ENCODE data around the gene DNAH2. TPM values are rescaled to one million over a fixed set of nuclear protein-coding genes. Genes with fewer than 3 reads are reported as not detected.

The DNAH2 gene
- total and polyA plus RNA-seq, 2 donors (not counting 3 experiments of a cell fraction or from before 2014, with no cell fraction given): 0.10 to 0.11 TPM

GRCh38 chr17:7857713-7858521, 140.4 kb downstream of the DNAH2 start, which contains the start of gene CYB5D1:
CYB5D1 (plus strand) TSS chr17:7858003; CDS start chr17:7858135, 132 bp downstream.
- no peaks in the 10 kb centered on the region for H3K27me3 ChIP-seq (ENCODE audit: control insufficient read depth in 2 of 2, insufficient read depth in 2 of 2, low read length in 2 of 2)
- DNase-seq (ENCODE audit: low read depth, low spot score) (peak; percentile 97), FAIRE-seq (no peak)
- peak within 1 kb of the TSS; percentile 96 for H3K27ac ChIP-seq (ENCODE audit: insufficient read depth, low read depth, low read length)
- BruUV-seq (replicated peaks): TSS peak; percentile 9
- H4K20me1 ChIP-seq (replicated peaks; ENCODE audit: control insufficient read depth, extremely low read depth, insufficient read depth, low read length): peaks cover 2% of the 10 kb centered on the region
- CTCF ChIA-PET: interaction anchor here (0.7 to 3.1 kb wide), 12 partner anchors 7 to 170 kb away, joined by 3 to 28 read pairs (median 4); partner anchors contain the start of genes CNTROB, KDM6B and WRAP53
- POLR2A ChIA-PET: interaction anchor here (0.8 to 1.4 kb wide), 3 partner anchors 13 to 132 kb away, joined by 3 to 12 read pairs (median 8); no protein-coding TSS in a partner anchor
- peak within 1 kb of the TSS; percentile 92 for H3K4me2 ChIP-seq (ENCODE audit: insufficient read depth, low read length)
- peaks cover 0 to 3% of the 10 kb centered on the region in 2 experiments for H3K36me3 ChIP-seq (ENCODE audit: control insufficient read depth in 2 of 2, extremely low read depth in 1 of 2, insufficient read depth in 2 of 2, low read length in 2 of 2)
- no peaks in the 10 kb centered on the region for H3K9me1 ChIP-seq (replicated peaks; ENCODE audit: control insufficient read depth, extremely low read depth, insufficient read depth, low read length)
- peak within 1 kb of the TSS; percentile 96 for H3K9ac ChIP-seq (replicated peaks; ENCODE audit: extremely low read depth, insufficient read depth, low read length)
- dilution Hi-C loops (cut with MboI; ENCODE audit: extremely low pct_ligation_motif_present, low sequenced_read_pairs): no loop called here
- H3K9me3 ChIP-seq (replicated peaks; ENCODE audit: control insufficient read depth, insufficient read depth, low read length): no peaks in the 10 kb centered on the region
- H3K4me3 ChIP-seq (replicated peaks in 1 of 3; ENCODE audit: insufficient read depth in 1 of 3, low read depth in 1 of 3, low read length in 3 of 3): peak within 1 kb of the TSS; percentile 53 to 78 (median 54)
- intact Hi-C loops (cut with micrococcal nuclease): loop anchor here (1.0 to 10.0 kb wide), 7 partner anchors 14 to 833 kb away; partner anchors contain the start of genes BCL6B, CNTROB, PHF23 and WRAP53
- peak within 1 kb of the TSS; percentile 60 for H2AFZ ChIP-seq (ENCODE audit: low read depth, low read length)
- H3K4me1 ChIP-seq (ENCODE audit: control insufficient read depth, extremely low read depth, insufficient read depth, low read length): peaks cover 35% of the 10 kb centered on the region
- TF ChIP-seq GATA2 (IDR thresholded peaks at IDR 0.05; ENCODE audit: insufficient read depth, insufficient read length, low read depth, low read length) (peak; percentile 100), EZH2 (IDR thresholded peaks at IDR 0.05; ENCODE audit: borderline replicate concordance, low read depth, low read length, severe bottlenecking) (no peak), POLR2A (IDR thresholded peaks at IDR 0.05; ENCODE audit: low read depth, low read length) (no peak), MYC (IDR thresholded peaks at IDR 0.05; ENCODE audit: low read depth, low read length) (peak; percentile 85)
- TF ChIP-seq, protein P1, sequence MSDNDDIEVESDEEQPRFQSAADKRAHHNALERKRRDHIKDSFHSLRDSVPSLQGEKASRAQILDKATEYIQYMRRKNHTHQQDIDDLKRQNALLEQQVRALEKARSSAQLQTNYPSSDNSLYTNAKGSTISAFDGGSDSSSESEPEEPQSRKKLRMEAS (IDR thresholded peaks at IDR 0.05; ENCODE audit: insufficient read depth, insufficient read length): peak; percentile 91
- H3K79me2 ChIP-seq (ENCODE audit: control insufficient read depth, insufficient read depth, low read length): peaks cover 2% of the 10 kb centered on the region

GRCh38 chr17:7858522-7858810, 140.9 kb downstream of the DNAH2 start:
- H4K20me1 ChIP-seq (replicated peaks; ENCODE audit: control insufficient read depth, extremely low read depth, insufficient read depth, low read length): peaks cover 2% of the 10 kb centered on the region
- intact Hi-C loops (cut with micrococcal nuclease) (loop anchor here (5.0 to 10.0 kb wide), 2 partner anchors 621 to 834 kb away; partner anchors contain the start of genes BCL6B and PHF23), dilution Hi-C loops (cut with MboI; ENCODE audit: extremely low pct_ligation_motif_present, low sequenced_read_pairs) (no loop called here)
- no peaks in the 10 kb centered on the region for H3K9me1 ChIP-seq (replicated peaks; ENCODE audit: control insufficient read depth, extremely low read depth, insufficient read depth, low read length)
- H3K9me3 ChIP-seq (replicated peaks; ENCODE audit: control insufficient read depth, insufficient read depth, low read length): no peaks in the 10 kb centered on the region
- ChIA-PET POLR2A (no interaction called here), CTCF (interaction anchor here (0.6 to 2.0 kb wide), 5 partner anchors 24 to 132 kb away, joined by 3 to 11 read pairs (median 3); partner anchors contain the start of gene KDM6B)
- peak overlapping the region; percentile 92 for H3K4me2 ChIP-seq (ENCODE audit: insufficient read depth, low read length)
- H3K79me2 ChIP-seq (ENCODE audit: control insufficient read depth, insufficient read depth, low read length): peaks cover 2% of the 10 kb centered on the region
- peaks cover 35% of the 10 kb centered on the region for H3K4me1 ChIP-seq (ENCODE audit: control insufficient read depth, extremely low read depth, insufficient read depth, low read length)
- peak overlapping the region; percentile 60 for H2AFZ ChIP-seq (ENCODE audit: low read depth, low read length)
- DNase-seq (ENCODE audit: low read depth, low spot score) (no peak), FAIRE-seq (no peak)
- H3K9ac ChIP-seq (replicated peaks; ENCODE audit: extremely low read depth, insufficient read depth, low read length): peak overlapping the region; percentile 96
- H3K27ac ChIP-seq (ENCODE audit: insufficient read depth, low read depth, low read length): peak overlapping the region; percentile 96
- H3K27me3 ChIP-seq (ENCODE audit: control insufficient read depth in 2 of 2, insufficient read depth in 2 of 2, low read length in 2 of 2): no peaks in the 10 kb centered on the region
- BruUV-seq (replicated peaks): no TSS peak
- TF ChIP-seq, protein P2, sequence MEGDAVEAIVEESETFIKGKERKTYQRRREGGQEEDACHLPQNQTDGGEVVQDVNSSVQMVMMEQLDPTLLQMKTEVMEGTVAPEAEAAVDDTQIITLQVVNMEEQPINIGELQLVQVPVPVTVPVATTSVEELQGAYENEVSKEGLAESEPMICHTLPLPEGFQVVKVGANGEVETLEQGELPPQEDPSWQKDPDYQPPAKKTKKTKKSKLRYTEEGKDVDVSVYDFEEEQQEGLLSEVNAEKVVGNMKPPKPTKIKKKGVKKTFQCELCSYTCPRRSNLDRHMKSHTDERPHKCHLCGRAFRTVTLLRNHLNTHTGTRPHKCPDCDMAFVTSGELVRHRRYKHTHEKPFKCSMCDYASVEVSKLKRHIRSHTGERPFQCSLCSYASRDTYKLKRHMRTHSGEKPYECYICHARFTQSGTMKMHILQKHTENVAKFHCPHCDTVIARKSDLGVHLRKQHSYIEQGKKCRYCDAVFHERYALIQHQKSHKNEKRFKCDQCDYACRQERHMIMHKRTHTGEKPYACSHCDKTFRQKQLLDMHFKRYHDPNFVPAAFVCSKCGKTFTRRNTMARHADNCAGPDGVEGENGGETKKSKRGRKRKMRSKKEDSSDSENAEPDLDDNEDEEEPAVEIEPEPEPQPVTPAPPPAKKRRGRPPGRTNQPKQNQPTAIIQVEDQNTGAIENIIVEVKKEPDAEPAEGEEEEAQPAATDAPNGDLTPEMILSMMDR (IDR thresholded peaks at IDR 0.05; ENCODE audit: extremely low read depth in 1 of 2, insufficient read depth in 1 of 2, low read depth in 1 of 2, low read length in 2 of 2): peak; percentile 38 to 59
- TF ChIP-seq GATA2 (IDR thresholded peaks at IDR 0.05; ENCODE audit: insufficient read depth, insufficient read length, low read depth, low read length): no peak
- TF ChIP-seq JUN (IDR thresholded peaks at IDR 0.05; ENCODE audit: borderline replicate concordance, insufficient read depth, insufficient read length, low read depth): no peak
- TF ChIP-seq, protein P1 (IDR thresholded peaks at IDR 0.05; ENCODE audit: insufficient read depth, insufficient read length): no peak
- no peak for TF ChIP-seq EZH2 (IDR thresholded peaks at IDR 0.05; ENCODE audit: borderline replicate concordance, low read depth, low read length, severe bottlenecking)
- TF ChIP-seq POLR2A (IDR thresholded peaks at IDR 0.05; ENCODE audit: low read depth, low read length): peak; percentile 15
- no peak for TF ChIP-seq POLR2AphosphoS5 (IDR thresholded peaks at IDR 0.05; ENCODE audit: insufficient read depth, low read depth, low read length)
- no peak for TF ChIP-seq MYC (IDR thresholded peaks at IDR 0.05; ENCODE audit: low read depth, low read length)
- TF ChIP-seq FOS (IDR thresholded peaks at IDR 0.05; ENCODE audit: borderline replicate concordance, insufficient read depth, low read length): no peak
- H3K36me3 ChIP-seq (ENCODE audit: control insufficient read depth in 2 of 2, extremely low read depth in 1 of 2, insufficient read depth in 2 of 2, low read length in 2 of 2): no peaks in the 10 kb centered on the region
- peak overlapping the region; percentile 53 to 78 (median 54) for H3K4me3 ChIP-seq (replicated peaks in 1 of 3; ENCODE audit: insufficient read depth in 1 of 3, low read depth in 1 of 3, low read length in 3 of 3)
